Bronchial epithelial cell (primary cell): ENCODE measurements around the gene LRP1B. TPM values are rescaled to one million over a fixed set of nuclear protein-coding genes. Genes with fewer than 3 reads are reported as not detected.
A peak's percentile ranks its signal among the peaks of the same experiment; 100 is the strongest.
"Not testable (repeated sequence)": the region's sequence is repeated elsewhere in the genome, so short reads cannot be mapped to it uniquely, and the experiment has no call there.

Source experiments
- DNase-seq: peaks from one replicate; pipeline ENCODE4 v3.0.0-alpha.2; 2010; ENCODE audit warnings: low read depth
- FAIRE-seq: peaks from 2 replicates; lab custom pipeline; 2011; peaks lifted over from hg19 to GRCh38; lab: Jason Lieb, UNC
- H3K27me3 ChIP-seq: 2 replicates; pipeline ENCODE4 v1.5.1; 2011; ENCODE audit warnings: low read length; ENCODE audit not compliant: control insufficient read depth, insufficient read depth
- H3K36me3 ChIP-seq: 2 replicates; pipeline ENCODE4 v1.5.1; 2011; ENCODE audit warnings: low read length; ENCODE audit not compliant: control insufficient read depth, insufficient read depth
- H3K4me3 ChIP-seq: 2 replicates; pipeline ENCODE4 v1.5.1; 2011; ENCODE audit warnings: mild to moderate bottlenecking, low read depth, low read length, control low read depth
- CTCF ChIP-seq: IDR thresholded peaks from 2 replicates; pipeline ENCODE4 v1.5.1; 2011; ENCODE audit warnings: mild to moderate bottlenecking, moderate library complexity, low read length, control low read depth, inconsistent platforms; ENCODE audit not compliant: insufficient read depth, severe bottlenecking
- total RNA-seq: library from RNA; depleted of rRNA; stranded (reverse); fragments of >200 nt; gene quantifications from 2 replicates; pipeline ENCODE4 v1.2.1, GENCODE V29; 2014

LRP1B gene
- total RNA-seq, 1 donor from 2014 or later, result under 0.01 TPM

- DNase-seq (peak; percentile 52), FAIRE-seq (no peak)
- Histone ChIP-seq H3K27me3 (no peaks in the 10 kb centered on the region), H3K4me3 (no peak overlapping the region), H3K36me3 (no peaks in the 10 kb centered on the region)
- TF ChIP-seq CTCF, result no peak
Observed at GRCh38 chr2:140975237-140975636, 1155.6 kb downstream of the LRP1B start.

- no peaks in the 10 kb centered on the region for H3K36me3 ChIP-seq
- no peak overlapping the region for H3K4me3 ChIP-seq
- no peak for FAIRE-seq
- no peaks in the 10 kb centered on the region for H3K27me3 ChIP-seq
- TF ChIP-seq CTCF, result no peak
- no peak for DNase-seq
Observed at GRCh38 chr2:140972724-140973123, 1158.1 kb downstream of the LRP1B start.

GRCh38 chr2:140964324-140964723 is 1166.5 kb downstream of the LRP1B start:
- H3K27me3 ChIP-seq, DNase-seq, H3K4me3 ChIP-seq, H3K36me3 ChIP-seq, FAIRE-seq: not testable (repeated sequence)

GRCh38 chr2:140949932-140950331 is 1180.9 kb downstream of the LRP1B start:
- H3K4me3 ChIP-seq, result no peak overlapping the region
- no peaks in the 10 kb centered on the region for H3K27me3 ChIP-seq
- FAIRE-seq (no peak), DNase-seq (no peak)
- H3K36me3 ChIP-seq, result no peaks in the 10 kb centered on the region
- no peak for TF ChIP-seq CTCF

GRCh38 chr2:140947236-140947635 is 1183.6 kb downstream of the LRP1B start:
- Histone ChIP-seq H3K27me3 (no peaks in the 10 kb centered on the region), H3K36me3 (no peaks in the 10 kb centered on the region), H3K4me3 (no peak overlapping the region)
- no peak for TF ChIP-seq CTCF
- DNase-seq, result no peak
- no peak for FAIRE-seq

- TF ChIP-seq CTCF, result no peak
- DNase-seq (no peak), FAIRE-seq (no peak)
- Histone ChIP-seq H3K27me3 (no peaks in the 10 kb centered on the region), H3K4me3 (no peak overlapping the region), H3K36me3 (no peaks in the 10 kb centered on the region)
Observed at GRCh38 chr2:140943867-140944266, 1186.9 kb downstream of the LRP1B start.
